GM12872 (cell line): ENCODE measurements around the gene ETAA1.

ENCODE experiments used
- TF ChIP-seq, protein P1 (sequence below): IDR thresholded peaks from 3 replicates; pipeline ENCODE4 v1.5.1; 2011; ENCODE audit warnings: low read depth, mild to moderate bottlenecking, low read length, moderate library complexity; ENCODE audit not compliant: insufficient read depth

Gene ETAA1

DNA sequence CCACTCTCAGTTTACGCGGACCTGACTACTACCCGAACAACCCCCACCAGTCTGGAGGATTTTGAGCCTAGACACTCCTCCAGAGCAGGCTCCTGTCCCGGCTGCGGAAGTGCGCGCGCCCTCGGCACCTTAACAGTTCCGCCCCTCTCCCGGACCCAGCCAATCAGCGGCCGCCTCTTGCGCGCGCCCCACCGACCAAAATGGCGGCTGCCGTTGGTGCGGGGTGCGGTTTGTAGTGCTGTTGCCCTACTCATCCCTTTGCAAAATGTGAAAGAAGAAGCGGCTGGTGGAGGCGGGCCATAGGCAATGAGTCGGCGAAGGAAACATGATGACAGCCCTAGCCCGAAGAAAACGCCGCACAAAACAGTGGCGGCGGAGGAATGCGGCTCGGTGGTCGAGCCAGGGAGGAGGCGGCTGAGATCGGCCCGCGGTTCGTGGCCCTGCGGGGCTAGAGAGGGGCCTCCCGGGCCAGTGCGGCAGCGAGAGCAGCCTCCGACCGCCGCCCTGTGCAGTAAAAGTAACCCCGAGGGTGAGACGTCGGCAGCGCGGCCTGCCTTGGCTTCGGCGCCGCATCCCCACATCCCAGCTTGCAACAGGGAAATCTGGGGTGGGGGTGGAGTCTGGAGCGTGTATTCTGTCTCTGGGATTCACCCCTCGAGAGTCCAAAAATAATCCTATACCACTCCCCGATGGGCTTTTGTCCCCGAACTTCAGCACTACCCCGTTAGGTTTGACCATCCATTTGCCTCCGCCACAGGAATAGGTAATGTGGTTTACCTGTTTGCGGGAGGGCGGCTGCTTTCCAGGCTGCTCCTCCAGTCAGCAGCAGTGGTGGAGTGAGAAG is at the start of gene ETAA1:
ETAA1 (plus strand) TSS at position 191 of the 844 bp plus-strand sequence; CDS start at position 307, 116 bp downstream.
- TF ChIP-seq, protein P1, sequence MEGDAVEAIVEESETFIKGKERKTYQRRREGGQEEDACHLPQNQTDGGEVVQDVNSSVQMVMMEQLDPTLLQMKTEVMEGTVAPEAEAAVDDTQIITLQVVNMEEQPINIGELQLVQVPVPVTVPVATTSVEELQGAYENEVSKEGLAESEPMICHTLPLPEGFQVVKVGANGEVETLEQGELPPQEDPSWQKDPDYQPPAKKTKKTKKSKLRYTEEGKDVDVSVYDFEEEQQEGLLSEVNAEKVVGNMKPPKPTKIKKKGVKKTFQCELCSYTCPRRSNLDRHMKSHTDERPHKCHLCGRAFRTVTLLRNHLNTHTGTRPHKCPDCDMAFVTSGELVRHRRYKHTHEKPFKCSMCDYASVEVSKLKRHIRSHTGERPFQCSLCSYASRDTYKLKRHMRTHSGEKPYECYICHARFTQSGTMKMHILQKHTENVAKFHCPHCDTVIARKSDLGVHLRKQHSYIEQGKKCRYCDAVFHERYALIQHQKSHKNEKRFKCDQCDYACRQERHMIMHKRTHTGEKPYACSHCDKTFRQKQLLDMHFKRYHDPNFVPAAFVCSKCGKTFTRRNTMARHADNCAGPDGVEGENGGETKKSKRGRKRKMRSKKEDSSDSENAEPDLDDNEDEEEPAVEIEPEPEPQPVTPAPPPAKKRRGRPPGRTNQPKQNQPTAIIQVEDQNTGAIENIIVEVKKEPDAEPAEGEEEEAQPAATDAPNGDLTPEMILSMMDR = no peak

DNA sequence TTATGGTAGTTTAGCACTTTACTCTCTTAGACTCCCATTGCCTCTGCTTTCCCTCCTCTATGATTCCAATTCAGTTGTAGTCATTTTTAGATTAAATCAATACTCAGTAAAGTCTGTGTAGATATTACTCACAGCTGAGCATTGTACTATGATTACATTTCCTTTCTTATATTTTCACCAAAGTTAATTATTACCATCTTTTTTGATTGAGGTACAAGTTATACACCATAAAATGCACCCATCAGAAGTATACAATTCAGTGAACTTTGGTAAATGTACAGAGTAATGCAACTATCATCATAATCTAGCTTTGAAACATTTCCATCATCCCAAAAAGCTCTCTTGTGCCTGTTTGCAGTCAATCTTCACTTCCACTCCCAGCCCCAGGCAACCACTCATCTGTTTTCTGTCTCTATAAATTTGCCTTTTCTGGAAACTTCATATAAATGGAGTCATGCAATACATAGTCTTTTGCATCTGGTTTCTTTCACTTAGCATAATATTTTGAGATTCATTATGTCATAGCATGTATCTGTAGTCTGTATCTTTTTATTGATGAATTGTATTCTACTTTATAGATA is 30.2 kb upstream of the ETAA1 start:
- TF ChIP-seq, protein P1 = no peak

DNA sequence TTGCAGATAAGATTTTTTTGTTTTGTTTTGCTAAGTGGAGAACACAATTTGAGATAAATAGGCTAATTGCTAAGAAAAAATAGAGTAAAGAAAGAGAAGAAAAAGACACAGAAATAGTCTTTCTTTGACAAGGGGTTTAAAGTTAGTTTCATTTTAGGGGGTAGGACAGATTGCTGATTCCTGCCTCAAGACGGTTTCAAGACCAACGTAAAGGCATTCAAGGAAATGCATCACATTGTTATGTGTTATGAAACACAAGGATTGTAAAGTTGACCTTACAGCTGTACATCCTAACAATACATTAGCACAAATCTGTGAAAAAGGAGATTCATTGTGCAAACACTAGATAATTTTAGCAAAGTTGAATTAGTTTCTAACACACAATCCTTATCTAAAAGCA is 22.7 kb upstream of the ETAA1 start:
- TF ChIP-seq, protein P1 = no peak

DNA sequence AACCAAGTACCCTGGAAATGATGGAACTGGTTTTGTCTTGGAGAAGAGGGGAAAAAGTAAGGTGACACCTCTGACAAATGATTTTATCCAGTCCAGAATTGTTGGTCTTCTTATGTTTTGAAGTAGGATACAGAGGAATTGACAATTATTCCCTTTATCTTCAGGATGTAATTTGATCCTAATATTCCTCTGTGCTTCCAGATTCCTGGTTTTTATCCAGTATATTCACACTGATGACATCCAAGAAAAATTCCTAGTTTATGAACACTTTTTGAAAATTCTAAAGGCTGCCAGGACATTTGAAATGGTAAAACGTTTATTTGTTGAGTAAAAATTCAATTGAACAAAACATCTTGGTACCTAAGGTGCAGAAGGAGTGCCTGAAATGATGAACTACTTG is 22.2 kb upstream of the ETAA1 start:
- TF ChIP-seq, protein P1 = no peak

DNA sequence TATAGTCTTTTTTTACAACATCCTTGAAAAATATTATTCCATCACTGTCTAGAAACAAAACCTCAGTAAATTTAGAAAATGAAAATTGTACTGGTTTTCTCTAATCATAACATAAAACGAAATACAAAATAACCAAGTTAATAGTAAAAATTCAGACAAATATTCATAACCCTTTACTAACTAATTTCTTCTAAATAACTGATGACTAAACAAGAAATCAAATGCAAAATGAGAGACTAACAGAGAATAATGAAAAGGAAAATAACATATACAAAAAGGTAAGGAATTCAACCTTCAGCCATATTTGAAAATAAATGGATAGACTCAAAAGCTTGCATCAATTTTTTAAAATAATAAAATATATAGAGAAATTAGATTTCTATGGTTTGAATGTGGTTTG is 18.6 kb upstream of the ETAA1 start:
- TF ChIP-seq, protein P1 = no peak

DNA sequence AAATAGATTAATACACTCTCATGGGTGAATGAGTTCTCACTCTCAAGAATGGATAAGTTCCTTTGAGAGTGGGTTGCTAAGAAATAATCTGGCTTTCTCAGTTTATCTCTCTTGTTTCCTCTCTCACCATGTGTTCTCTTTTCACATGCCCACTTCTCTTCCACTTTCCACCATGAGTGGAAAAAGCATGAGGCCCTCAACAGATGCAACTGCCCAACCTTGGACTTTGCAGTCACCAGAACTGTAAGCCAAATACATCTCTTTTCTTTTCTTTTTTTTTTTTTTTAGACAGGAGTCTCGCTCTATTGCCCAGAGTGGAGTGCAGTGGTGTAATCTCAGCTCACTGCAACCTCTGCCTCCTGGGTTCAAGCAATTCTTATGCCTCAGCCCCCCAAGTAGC is 18.1 kb upstream of the ETAA1 start:
- TF ChIP-seq, protein P1 = no peak

DNA sequence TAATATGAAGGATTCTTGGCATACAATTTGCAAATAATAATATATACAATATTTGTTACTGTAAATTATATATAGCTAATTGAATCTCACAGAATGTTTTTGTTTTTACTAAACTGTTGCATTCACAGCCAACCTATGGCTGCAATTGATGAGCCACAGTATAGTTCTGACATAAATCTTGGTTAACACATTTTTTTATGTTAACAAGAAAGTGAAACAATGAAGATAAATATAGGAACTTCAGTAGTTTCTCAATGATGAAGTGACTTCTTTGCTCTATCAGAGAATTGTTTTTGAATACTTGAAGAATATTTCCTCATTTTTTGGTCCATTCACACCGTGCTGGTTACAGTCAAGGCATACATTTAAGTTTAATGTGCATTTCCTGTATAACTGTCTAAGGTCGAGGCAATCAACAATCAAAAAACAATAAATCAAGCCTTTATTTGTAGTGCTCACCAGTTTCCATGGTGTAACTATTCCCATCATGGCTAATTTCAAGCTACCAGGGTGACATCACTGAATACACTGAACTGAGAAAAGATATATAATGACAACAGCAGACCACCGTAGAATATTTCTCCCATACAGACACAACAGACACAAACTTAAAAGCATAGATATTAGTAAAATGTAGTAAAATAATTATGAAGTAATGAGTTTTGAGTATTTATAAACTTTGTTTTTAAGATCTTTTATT is 12.9 kb upstream of the ETAA1 start:
- TF ChIP-seq, protein P1 = no peak
